NCI-H1417 (cell line): ENCODE results near the gene FGD1.

Experiments used
- DNase-seq, 3 experiments: peaks; one replicate each; lab custom pipeline; 2025; lab: John Stamatoyannopoulos, UW

FGD1 gene

DNA sequence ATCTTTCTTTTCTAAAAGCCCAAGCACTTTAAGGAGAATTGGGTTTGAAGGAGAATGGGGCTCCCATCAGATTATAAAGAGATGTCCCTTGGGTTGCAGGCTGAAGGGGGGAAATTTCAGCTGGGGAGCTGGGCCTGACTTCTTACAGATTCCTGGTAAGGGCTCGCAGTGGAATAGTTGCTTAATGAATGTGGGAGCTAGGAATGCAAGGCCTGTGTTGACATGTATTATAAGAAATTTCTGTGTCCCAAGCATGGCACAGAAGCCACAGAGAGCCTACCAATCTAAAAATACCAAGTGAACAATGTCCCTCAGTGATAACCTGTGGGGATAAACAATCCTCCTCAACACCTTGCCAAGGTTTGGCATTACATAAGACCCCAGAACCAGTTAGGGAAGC lies 98.9 kb downstream of the FGD1 start:
- no peak for DNase-seq
